Stimulated activated CD4-positive, alpha-beta T cell treated with anti-CD3 and anti-CD28 coated beads, Interleukin-1b, Interleukin-23, amount 100 ng/mL, for 48 hours (primary cell): ENCODE measurements around the gene SYTL3.

Experiments used
- DNase-seq: peaks from one replicate; pipeline ENCODE4 v3.0.0-alpha.2; 2020

The SYTL3 gene

DNA sequence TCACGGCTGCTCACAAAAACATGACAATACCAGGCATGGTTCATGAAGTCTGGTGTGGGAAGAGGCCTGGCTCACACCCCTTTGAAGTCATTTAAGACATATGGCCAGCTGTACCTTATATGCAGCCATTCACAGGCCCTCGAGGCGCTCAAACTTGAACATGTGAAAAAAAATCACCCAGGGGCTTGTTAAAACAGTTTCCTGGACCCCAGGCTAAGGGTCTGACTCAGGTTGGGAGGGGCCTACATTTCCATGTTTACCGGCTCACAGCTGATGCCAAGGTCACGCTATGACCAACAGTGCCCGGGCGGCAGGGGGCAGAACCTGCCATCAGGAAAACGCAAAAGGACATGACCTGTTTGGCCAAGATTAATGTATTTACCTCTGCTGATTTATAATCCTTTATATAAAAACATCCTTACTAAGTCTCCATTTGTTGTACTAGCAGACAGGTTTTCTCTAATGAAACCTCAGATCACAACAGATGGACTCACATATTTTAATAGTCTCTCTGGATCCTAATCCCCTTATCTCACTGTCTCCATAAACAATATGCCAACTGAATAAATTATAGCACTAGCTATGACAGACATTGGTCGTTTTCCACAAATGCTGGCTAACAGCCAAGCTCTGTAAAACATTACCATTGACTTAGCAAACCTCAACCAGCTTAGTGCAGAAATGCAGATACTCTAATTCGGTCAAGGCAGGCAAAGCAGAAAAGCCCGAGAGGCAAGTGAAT, 149.4 kb downstream of the SYTL3 start:
- DNase-seq = no peak

DNA sequence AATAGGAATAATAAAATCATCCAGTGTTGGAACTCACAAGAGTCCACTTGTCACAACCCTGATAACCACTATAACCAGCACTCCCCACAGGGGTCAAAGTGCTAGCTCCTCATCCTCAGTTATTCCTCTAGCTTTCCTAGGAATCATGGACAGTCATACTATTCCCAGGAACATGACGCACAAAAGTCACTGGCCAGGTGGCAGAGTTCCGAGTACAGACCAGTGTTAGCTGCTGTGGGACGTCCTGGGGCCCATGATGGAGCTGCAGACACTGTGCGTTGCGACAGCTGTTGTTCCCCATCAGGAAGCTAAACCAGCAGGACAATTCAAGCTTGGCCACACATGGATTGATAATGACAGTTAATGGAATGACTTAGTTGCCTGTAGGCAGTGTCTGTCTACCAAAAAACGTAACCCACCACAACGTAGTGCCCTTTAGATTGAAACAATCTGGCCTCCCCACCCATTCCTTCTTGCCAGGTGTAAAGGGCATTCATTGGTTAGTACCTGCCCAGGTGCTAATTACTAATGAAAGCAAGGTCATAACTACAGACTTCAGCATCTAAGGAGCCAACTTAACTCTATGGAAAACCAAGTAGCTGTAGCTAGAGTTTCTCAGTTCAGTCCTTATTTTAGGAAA, 151.9 kb downstream of the SYTL3 start:
- no peak for DNase-seq

DNA sequence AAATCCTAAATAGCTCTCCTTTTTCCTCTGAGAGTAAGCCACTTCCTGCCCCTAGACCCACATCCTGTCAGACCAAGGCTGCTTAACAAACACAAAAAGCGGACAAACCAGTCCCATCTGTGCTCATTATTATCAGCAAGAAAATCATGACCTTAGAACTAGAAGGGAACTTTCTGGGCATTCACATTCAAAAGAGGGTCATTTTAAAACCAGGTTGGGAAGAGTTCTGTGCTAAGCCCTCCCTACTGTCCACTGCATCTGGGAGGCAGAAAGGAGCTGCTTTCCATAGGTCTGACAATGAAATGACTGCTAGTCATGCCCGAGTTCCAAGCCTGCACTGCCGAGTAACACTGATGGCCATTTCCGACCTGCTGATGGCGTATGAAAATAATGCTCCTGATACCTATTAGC, 153.9 kb downstream of the SYTL3 start:
- no peak for DNase-seq

DNA sequence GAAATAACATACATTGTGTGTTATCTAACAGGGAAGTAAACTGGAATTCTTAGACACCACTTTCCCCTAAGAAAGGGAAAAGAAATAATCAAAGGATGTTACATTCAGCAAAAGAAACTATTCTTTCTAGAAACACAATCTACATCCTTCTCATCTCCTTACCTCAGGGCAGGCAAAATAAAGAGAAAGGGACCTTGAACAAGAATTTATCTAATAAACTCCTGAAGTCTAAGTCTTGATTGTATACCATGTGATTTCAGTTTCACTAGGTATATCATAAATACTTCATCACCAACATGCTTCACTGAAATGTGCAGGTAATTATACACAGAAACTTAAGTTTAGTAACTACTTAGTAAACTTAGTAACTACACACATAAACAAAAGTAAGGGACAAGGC, 154.4 kb downstream of the SYTL3 start:
- DNase-seq = no peak

DNA sequence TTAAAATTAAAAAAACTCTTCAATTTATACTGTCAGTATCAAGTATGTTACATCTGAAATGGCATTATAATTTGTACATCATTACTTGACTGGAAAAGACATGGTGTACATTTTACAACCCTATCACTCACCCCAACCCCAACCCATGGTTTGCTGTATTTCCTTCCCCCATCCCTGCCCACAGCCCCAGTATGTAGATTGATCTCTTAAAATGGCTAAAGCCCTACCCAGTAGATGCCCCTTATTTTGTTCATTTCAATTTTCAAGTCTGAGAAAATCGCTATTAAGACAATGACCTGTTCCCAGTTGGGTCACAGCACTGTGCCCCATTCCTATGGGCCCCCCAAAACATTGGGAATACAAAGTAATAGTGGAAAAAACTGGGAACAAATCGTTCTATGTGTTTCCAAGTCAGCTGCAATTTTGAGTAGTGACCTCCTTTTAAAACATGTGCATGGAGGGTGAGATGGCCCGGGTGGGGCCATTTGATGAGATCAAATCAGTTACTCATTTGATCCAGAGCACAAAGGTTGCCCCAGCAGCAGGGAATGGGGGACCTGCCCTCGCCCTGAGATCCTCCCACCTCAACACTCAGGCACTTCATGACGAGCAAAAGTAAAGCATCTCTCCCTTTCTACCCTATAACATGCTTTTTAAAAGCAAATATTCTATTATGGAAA, 156.0 kb downstream of the SYTL3 start:
- no peak for DNase-seq

DNA sequence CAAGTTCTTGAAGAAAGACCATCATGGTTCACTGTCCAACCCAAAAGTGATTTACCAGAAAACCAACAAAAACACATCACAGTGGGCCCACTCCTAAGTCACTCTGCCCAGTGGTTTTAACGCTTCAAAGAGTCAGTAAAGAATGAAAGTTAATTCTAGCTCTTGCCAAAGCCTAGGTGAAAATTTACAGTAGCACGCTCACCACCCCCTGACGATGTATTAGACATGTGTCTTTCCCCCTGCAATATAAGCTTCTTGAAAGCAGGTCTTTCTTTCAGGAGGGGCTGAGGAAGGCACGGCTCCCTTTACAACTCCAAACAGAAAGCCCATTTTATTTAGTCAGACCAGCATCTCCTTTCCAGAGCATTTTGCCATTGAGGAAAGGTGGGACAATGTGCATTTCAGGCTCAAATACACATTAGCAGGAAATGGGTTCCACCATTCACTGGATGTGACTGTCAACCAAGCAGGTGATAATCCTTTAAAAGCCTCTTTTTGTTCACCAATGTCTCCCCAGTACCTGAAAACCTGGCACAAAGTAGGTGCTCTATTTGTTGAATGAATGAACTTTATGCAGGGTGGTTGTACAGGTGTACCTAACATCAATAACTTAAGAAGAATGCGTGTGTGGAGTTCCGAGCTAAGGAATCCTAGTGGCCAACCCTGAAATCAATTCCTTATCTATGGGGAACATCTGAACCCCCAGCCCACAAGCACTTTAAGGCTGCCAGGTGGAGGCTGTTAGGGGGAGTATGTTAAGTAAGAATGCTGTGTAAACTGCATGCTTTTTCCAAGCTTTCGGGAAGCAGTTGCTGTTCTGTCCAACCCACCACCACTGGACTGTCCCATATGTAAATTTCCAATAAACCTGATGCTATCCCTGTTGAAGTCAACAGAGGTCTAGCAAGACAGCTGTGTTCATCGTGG, 157.9 kb downstream of the SYTL3 start:
- DNase-seq = no peak

DNA sequence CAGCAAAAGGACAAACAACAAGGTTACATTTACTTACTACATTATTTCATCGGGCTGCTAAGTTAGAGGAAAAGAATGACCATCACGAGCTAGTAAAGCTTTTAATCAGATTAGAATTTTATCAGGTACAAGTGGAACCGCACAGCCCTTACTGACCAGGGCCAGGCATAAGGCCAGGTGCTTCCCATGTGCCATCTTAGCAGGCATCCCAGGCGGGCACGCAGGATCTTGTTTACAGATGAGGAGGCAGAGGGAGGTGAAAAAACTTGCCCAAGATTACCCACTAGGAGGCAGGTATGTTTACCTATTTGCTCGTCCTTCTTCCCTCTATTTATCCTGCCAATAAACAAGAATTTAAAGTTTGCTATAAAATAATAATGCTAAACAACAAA, 158.6 kb downstream of the SYTL3 start:
- DNase-seq = no peak

DNA sequence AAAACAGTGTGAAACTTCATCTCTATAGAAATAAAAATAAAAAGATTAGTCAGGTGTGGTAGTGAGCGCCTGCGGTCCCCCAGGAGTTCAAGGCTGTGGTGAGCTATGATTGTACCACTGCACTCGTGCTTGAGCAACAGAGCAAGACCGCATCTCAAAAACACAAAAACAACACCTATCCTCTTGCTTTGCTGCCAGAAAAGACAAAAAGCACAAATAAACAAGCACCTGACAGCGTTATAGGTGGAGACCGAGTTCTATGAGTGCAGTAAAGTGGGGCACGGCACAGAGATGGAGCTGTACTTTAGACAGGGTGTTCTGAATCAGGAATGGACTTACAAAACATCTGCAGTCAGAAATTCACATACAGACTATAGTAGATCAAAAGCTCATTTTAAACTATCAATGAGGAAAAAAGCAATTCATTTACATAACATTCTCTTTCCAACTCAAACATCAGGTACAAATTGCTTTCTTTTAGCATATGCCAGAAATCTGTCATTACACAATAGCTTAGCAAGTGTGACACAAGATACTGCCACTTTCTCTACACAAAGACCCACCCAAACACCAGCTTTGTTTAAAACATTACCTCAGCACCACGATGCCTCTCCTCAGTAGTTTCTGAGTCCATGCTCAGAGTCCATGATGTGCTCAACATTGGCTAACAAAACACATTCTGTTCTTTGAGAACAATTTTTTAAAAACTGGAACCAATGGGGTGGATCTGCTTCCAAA, 159.3 kb downstream of the SYTL3 start:
- DNase-seq = no peak

DNA sequence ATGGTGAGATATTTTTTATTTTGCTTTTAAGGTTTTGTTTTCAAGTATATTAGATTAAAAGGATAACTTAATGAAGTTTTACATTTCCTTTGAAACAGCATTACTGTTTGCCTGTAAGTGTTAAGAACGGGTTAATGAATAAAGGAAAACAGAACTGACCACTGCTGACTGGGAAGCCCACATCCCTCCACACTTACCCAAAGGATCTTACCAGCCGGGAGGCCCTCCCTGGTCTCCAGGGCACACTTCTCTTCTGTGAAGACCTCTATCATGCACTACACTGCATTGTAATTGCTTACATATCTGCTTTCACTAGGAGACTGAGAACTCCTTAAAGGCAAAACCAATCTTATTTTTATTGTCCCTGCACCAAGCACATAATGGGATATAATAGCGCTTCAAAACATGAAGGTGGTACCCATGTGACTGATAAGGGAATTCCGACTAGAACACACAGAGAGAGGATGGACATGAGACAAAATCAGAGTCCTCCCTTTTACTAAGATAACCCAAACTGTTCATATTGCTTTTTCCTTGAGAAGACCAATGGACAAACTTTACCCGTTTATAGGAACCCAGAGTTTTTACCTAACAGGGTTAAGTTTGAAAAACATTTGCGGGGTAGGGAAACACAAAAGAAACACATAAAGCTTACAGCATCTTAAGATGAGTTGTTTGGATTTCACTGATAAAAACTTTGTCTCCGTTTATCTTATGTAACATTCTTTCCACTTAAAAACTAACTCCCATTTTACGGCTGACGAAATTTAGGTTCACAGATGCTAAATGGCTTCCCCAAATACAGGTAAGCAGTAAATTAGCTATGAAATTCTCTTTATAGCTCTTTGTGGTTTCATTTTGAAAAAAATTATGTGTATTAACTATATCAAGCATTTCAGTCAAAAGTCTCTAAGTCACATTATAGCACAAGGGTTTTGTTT, 160.6 kb downstream of the SYTL3 start:
- no peak for DNase-seq

DNA sequence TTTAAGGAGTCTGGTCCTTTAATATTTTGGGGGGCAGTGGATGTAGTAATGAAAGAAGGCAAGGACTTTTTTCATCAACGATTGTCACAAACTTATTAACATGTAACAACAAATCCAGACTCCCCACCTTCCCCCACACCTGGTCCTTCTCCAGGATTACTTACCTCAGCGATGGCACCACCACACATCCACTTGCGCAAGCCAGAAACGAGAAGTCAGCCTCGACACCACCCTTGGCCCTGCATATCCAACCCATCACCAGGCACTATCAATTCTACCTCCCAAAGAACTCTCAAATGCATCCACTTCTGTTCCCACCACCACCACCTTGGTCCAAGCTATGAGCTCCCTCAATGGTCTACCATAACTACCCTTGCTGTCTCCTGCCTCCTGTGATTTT, 162.8 kb downstream of the SYTL3 start:
- no peak for DNase-seq

DNA sequence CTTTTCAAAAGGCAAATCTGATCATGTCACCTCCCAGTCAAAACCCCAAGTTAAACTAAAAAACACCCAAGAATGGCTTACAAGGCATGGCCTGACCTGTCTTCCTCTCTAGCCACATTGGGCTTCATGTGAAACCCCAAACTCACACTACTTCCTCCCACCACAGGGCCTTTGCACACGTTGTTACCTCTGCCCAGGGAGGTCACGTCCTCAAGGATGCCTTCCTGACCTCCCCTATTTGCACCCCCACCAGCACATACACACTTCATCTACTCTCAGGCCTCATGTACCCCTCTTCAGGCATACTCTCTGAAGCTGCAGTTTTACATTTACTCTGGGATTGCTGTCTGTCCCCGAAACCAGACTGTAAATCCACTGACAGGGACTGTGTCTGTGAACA, 163.2 kb downstream of the SYTL3 start:
- no peak for DNase-seq
